CD4-positive, alpha-beta memory T cell (primary cell): Measurements from ENCODE around the gene MAP3K8. TPM values are rescaled to one million over a fixed set of nuclear protein-coding genes. Genes with fewer than 3 reads are reported as not detected.

ENCODE experiments used
- CTCF ChIA-PET: fragments of 350-600 bp; sonication (Branson Sonifier 250); formaldehyde crosslinking; loops from one replicate; lab custom pipeline; 2021; ENCODE audit warnings: inconsistent platforms; ENCODE audit not compliant: partially characterized antibody; lab: Charles Lee
- POLR2A ChIA-PET: fragments of 350-600 bp; sonication (Branson Sonifier 250); formaldehyde crosslinking; loops from one replicate; lab custom pipeline; 2021; ENCODE audit not compliant: partially characterized antibody; lab: Charles Lee
- DNase-seq, 5 donors: peaks; one replicate each; pipeline versions ENCODE4 v3.0.0 to v3.0.0-alpha.2; 2020 to 2022; ENCODE audit warnings: mixed read lengths in 1 of 5
- H3K27ac ChIP-seq: one replicate; pipeline ENCODE4 v1.7.0; 2013; ENCODE audit warnings: low read depth, low read length
- H3K27me3 ChIP-seq: 2 replicates; pipeline ENCODE4 v1.7.0; 2013; ENCODE audit warnings: mild to moderate bottlenecking, low read length, moderate library complexity; ENCODE audit not compliant: insufficient read depth
- H3K36me3 ChIP-seq: 2 replicates; pipeline ENCODE4 v1.7.0; 2013; ENCODE audit warnings: mild to moderate bottlenecking, low read length, moderate library complexity; ENCODE audit not compliant: insufficient read depth
- H3K4me1 ChIP-seq: 2 replicates; pipeline ENCODE4 v1.7.0; 2013; ENCODE audit warnings: mild to moderate bottlenecking, low read length, moderate library complexity; ENCODE audit not compliant: insufficient read depth
- H3K4me3 ChIP-seq, 2 donors: one replicate each; pipeline ENCODE4 v1.7.0; 2013; ENCODE audit warnings: low read length in 2 of 2, mild to moderate bottlenecking in 1 of 2
- H3K9me3 ChIP-seq, 2 donors: one replicate each; pipeline ENCODE4 v1.7.0; 2013; ENCODE audit warnings: low read length in 2 of 2, control low read depth in 1 of 2; ENCODE audit not compliant: control insufficient read depth in 1 of 2
- H3K27ac Mint-ChIP-seq, 7 donors: one replicate each; pipeline ENCODE4 v1.8.0; 2020 to 2021; ENCODE audit warnings: mixed read lengths in 7 of 7, mild to moderate bottlenecking in 6 of 7, inconsistent platforms in 3 of 7, moderate library complexity in 3 of 7
- H3K27me3 Mint-ChIP-seq, 2 donors: one replicate each; pipeline ENCODE4 v1.8.0; 2020 to 2021; ENCODE audit warnings: mixed read lengths in 2 of 2
- H3K36me3 Mint-ChIP-seq, 2 donors: one replicate each; pipeline ENCODE4 v1.8.0; 2020 to 2021; ENCODE audit warnings: mixed read lengths in 2 of 2, inconsistent platforms in 1 of 2, mild to moderate bottlenecking in 1 of 2
- H3K4me1 Mint-ChIP-seq, 4 donors: one replicate each; pipeline ENCODE4 v1.8.0; 2020 to 2021; ENCODE audit warnings: mixed read lengths in 4 of 4, mild to moderate bottlenecking in 1 of 4
- H3K4me3 Mint-ChIP-seq, 8 donors: one replicate each; pipeline ENCODE4 v1.8.0; 2020 to 2021; ENCODE audit warnings: mixed read lengths in 8 of 8, mild to moderate bottlenecking in 7 of 8, moderate library complexity in 6 of 8, inconsistent platforms in 3 of 8
- H3K9me3 Mint-ChIP-seq, 8 donors: one replicate each; pipeline ENCODE4 v1.8.0; 2020 to 2021; ENCODE audit warnings: mixed read lengths in 8 of 8, mild to moderate bottlenecking in 5 of 8, inconsistent platforms in 3 of 8, moderate library complexity in 1 of 8
- intact Hi-C: fragments of 100-400 bp; cut with micrococcal nuclease; formaldehyde crosslinking; loops from one replicate; pipeline ENCODE4 v1.15.1; 2023
- polyA plus RNA-seq, 2 donors: library from polyadenylated mRNA; unstranded; fragments of 300-500 nt; fragmentation: Illumina TruSeq; gene quantifications; one replicate each; pipeline ENCODE4 v1.2.3, GENCODE V29; 2021
- total RNA-seq, 2 experiments: library from RNA; stranded (reverse); gene quantifications; one replicate each; pipeline ENCODE4 v1.2.3, GENCODE V29; 2021

Gene MAP3K8
- total and polyA plus RNA-seq, 4 experiments from 2014 or later, result 2.7 to 6.5 (median 5.7) TPM

DNA sequence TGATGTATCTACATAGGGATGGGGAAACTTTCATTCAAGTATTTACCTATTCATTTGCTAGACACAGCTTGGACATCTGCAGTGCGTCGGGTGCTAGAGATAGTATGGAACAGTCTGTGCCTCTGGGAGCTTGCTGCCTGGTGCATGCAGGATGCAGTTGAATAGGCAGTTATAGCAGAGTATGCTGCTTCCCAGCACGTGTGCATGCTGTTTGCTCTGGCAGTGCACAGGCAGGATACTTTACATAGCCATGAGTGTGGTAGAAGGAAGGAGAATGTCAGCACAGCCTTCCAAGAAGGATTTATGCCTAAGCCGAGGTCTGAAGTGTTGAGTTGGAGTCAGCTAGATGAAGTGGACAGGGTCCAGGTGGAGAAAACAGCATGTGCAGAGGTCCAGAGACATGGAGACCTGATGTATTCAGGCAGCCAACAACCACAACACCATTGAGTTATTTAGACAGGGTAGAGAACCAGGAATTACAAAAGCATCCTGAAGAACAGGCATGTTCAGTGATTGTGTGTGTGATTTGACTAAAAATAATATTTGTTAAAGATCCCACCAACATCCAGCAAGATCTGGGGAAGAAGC is 8.1 kb downstream of the MAP3K8 start:
- H3K36me3 ChIP-seq, result peaks cover 12% of the 10 kb centered on the region
- no peak for DNase-seq
- ChIA-PET POLR2A (interaction anchor here (0.8 kb wide), 1 partner anchor 87 kb away, joined by 3 read pairs; no protein-coding TSS in a partner anchor), CTCF (interaction anchor here (0.6 to 0.9 kb wide), 2 partner anchors 50 to 276 kb away, joined by 3 to 4 read pairs; no protein-coding TSS in a partner anchor)
- Mint-ChIP-seq H3K27me3 (no peaks in the 10 kb centered on the region), H3K4me1 (peaks cover 20 to 34% (median 28%) of the 10 kb centered on the region in 4 donors), H3K36me3 (peaks cover 0 to 7% of the 10 kb centered on the region in 2 donors), H3K4me3 (no peak overlapping the region), H3K9me3 (no peaks in the 10 kb centered on the region), H3K27ac (peak overlapping the region in 1 of 7 donors; percentile 57)
- no peak overlapping the region for H3K27ac ChIP-seq
- no peak overlapping the region for H3K4me3 ChIP-seq
- peaks cover 21% of the 10 kb centered on the region for H3K4me1 ChIP-seq
- intact Hi-C loops, result no loop called here
- H3K27me3 ChIP-seq, result no peaks in the 10 kb centered on the region
- H3K9me3 ChIP-seq, result no peaks in the 10 kb centered on the region

DNA sequence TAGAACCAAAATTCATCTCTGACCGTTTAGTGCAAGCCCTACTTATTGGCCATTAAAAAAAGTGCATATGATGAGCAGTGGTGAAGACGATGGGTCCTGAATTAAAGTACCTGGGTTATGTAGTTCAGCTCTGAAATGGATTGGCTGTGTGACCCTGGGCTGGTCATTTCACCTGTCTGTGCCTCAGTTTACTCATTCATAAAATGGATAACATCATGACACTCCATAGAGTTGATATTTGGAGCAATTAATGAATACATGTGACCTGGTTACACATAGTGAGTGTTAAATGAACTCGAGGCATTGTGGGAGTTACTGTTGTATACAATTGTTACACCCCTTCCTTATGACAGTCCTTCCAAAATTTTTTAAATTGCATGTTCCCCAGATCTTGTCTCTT is 9.1 kb downstream of the MAP3K8 start:
- intact Hi-C loops, result no loop called here
- no peak for DNase-seq
- H3K4me3 Mint-ChIP-seq, result no peak overlapping the region
- Histone ChIP-seq H3K27me3 (no peaks in the 10 kb centered on the region), H3K9me3 (no peaks in the 10 kb centered on the region), H3K4me1 (peaks cover 12% of the 10 kb centered on the region), H3K27ac (no peak overlapping the region), H3K36me3 (peaks cover 12% of the 10 kb centered on the region), H3K4me3 (no peak overlapping the region)
- H3K4me1 Mint-ChIP-seq, result peaks cover 11 to 24% (median 18%) of the 10 kb centered on the region in 4 donors
- peaks cover 0 to 10% of the 10 kb centered on the region in 2 donors for H3K36me3 Mint-ChIP-seq
- ChIA-PET CTCF (interaction anchor here (0.9 kb wide), 1 partner anchor 51 kb away, joined by 3 read pairs; no protein-coding TSS in a partner anchor), POLR2A (interaction anchor here (0.7 kb wide), 1 partner anchor 12 kb away, joined by 3 read pairs; no protein-coding TSS in a partner anchor)
- no peak overlapping the region for H3K27ac Mint-ChIP-seq
- H3K9me3 Mint-ChIP-seq, result no peaks in the 10 kb centered on the region
- no peaks in the 10 kb centered on the region for H3K27me3 Mint-ChIP-seq

DNA sequence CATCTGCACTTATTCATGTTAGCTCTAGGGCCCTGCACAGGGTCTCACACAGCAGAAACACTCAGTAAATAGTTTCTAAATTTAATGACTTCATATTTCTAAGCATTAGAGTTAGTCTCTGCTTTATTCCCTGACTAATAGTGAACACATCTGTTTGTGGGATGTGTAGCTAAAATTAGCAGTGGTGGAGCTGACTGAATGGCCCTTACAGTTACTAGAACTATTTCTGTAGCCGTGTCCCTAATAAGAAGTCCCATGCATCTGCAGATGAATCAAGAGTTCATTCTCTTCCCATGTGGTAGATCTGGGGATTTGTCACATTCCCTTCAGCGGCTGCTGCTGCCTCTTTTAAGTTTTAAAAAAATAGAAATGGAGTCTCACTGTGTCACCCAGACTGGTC is 11.7 kb downstream of the MAP3K8 start:
- Histone ChIP-seq H3K4me1 (no peaks in the 10 kb centered on the region), H3K9me3 (no peaks in the 10 kb centered on the region), H3K4me3 (no peak overlapping the region), H3K27me3 (no peaks in the 10 kb centered on the region), H3K36me3 (peaks cover 21% of the 10 kb centered on the region), H3K27ac (no peak overlapping the region)
- ChIA-PET POLR2A (no interaction called here), CTCF (interaction anchor here (1.2 kb wide), 1 partner anchor 10 kb away, joined by 3 read pairs; no protein-coding TSS in a partner anchor)
- DNase-seq, result no peak
- H3K27ac Mint-ChIP-seq, result no peak overlapping the region
- no peaks in the 10 kb centered on the region for H3K9me3 Mint-ChIP-seq
- H3K4me3 Mint-ChIP-seq, result no peak overlapping the region
- H3K4me1 Mint-ChIP-seq, result peaks cover 0 to 16% (median 12%) of the 10 kb centered on the region in 4 donors
- no peaks in the 10 kb centered on the region for H3K27me3 Mint-ChIP-seq
- intact Hi-C loops, result no loop called here
- peaks cover 19 to 29% of the 10 kb centered on the region in 2 donors for H3K36me3 Mint-ChIP-seq

DNA sequence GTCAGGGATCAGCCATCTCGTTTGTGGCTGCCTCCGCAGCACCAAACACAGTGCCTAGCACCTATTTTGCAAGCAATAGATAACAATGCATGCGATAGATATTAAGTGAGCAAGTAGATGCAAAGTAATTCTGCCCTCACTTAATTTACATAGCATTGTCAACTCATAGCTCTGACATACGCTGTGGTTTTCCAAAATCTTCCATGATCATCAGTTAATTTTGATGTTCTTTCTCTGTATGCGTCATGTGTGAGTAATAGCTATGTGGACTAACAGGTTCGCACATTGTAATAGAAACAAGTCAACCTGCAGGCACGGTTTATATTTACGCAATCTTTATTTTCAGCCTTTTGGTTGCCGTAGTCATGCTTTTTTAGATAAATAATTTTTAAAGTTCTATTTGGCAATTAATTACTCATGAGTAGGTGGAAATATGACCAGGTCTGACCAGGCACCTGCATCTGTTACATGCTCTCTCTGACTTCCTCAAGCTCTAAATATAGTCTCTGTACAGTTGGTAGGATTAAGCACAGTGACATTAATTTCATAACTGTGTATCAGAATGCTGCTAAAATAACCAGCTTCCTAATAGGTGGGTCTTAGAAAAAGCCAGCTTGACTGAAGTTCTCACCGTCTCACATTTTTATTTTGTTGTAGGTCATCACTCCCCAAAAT is 13.3 kb downstream of the MAP3K8 start:
- Histone ChIP-seq H3K4me1 (no peaks in the 10 kb centered on the region), H3K27ac (no peak overlapping the region), H3K4me3 (no peak overlapping the region), H3K36me3 (peaks cover 25% of the 10 kb centered on the region), H3K9me3 (no peaks in the 10 kb centered on the region), H3K27me3 (no peaks in the 10 kb centered on the region)
- Mint-ChIP-seq H3K4me1 (peaks cover 0 to 9% (median 8%) of the 10 kb centered on the region in 4 donors), H3K4me3 (no peak overlapping the region), H3K27ac (peak overlapping the region in 1 of 7 donors; percentile 62), H3K36me3 (peaks cover 19 to 28% of the 10 kb centered on the region in 2 donors), H3K9me3 (no peaks in the 10 kb centered on the region), H3K27me3 (no peaks in the 10 kb centered on the region)
- intact Hi-C loops, result no loop called here
- ChIA-PET CTCF (interaction anchor here (0.7 kb wide), 1 partner anchor 81 kb away, joined by 3 read pairs; no protein-coding TSS in a partner anchor), POLR2A (interaction anchor here (0.8 to 1.3 kb wide), 2 partner anchors 8 to 12 kb away, joined by 3 read pairs; no protein-coding TSS in a partner anchor)
- DNase-seq, result no peak

DNA sequence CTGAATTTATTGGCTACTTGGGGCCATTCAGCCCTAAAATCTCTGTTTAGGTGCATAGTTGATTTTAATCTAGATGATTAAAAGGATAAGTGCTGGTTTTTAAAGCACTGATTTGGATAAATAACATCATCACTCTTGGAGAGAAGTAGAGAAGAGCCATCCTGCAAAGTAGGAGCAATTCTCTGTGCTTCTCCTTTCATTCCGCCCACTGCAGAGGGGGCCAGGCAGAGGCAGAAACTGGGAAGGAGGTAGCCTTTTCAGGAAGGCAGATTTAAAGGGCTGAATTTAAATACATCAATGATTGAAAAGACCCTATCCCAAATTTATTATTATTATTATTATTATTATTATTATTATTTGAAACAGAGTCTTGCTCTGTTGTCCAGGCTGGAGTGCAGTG is 14.1 kb downstream of the MAP3K8 start:
- intact Hi-C loops, result no loop called here
- H3K27ac Mint-ChIP-seq, result no peak overlapping the region
- peaks cover 21% of the 10 kb centered on the region for H3K36me3 ChIP-seq
- no peaks in the 10 kb centered on the region for H3K27me3 ChIP-seq
- H3K4me3 ChIP-seq, result no peak overlapping the region
- H3K4me1 ChIP-seq, result no peaks in the 10 kb centered on the region
- no peaks in the 10 kb centered on the region for H3K9me3 ChIP-seq
- H3K4me3 Mint-ChIP-seq, result no peak overlapping the region
- ChIA-PET POLR2A (no interaction called here), CTCF (no interaction called here)
- H3K27me3 Mint-ChIP-seq, result no peaks in the 10 kb centered on the region
- H3K9me3 Mint-ChIP-seq, result no peaks in the 10 kb centered on the region
- H3K27ac ChIP-seq, result no peak overlapping the region
- H3K4me1 Mint-ChIP-seq, result peaks cover 0 to 7% (median 6%) of the 10 kb centered on the region in 4 donors
- no peak for DNase-seq
- H3K36me3 Mint-ChIP-seq, result peaks cover 19 to 26% of the 10 kb centered on the region in 2 donors

DNA sequence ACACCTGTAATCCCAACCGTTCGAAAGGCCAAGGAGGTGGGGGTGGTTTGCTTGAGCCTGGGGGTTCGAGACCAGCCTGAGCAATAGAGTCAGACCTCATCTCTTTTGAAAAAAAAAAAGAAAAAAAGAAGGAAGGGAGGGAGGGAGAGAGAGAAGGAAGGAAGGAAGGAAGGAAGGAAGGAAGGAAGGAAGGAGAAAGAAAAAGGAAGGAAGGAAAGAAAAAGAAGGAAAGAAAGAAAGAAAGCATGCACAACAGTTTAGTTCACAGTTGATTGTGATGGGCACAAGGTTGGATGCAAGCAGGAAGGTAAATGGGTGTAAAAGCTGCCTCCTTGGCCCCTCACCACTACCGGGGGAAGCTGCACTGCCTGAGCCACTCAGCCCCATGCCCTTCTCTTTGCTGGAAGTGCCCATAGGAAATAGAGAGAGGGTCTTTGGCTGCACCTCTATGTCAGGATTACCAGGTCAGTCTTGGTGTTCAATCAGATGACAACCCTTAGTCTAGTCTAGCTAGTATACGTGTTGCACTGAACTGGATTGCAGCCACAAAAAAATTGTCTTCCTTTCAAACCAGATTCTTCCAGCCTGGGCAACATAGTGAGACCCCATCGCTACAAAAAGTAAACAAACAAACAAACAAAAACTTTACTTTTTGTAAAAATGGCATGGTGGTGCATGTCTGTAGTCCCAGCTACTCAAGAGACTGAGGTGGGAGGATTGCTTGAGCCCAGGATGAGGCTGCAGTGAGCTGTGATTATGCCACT is 20.0 kb downstream of the MAP3K8 start:
- Mint-ChIP-seq H3K9me3 (no peaks in the 10 kb centered on the region), H3K27me3 (no peaks in the 10 kb centered on the region), H3K4me1 (peaks cover 18 to 39% (median 23%) of the 10 kb centered on the region in 4 donors), H3K36me3 (peaks cover 16 to 20% of the 10 kb centered on the region in 2 donors), H3K4me3 (no peak overlapping the region), H3K27ac (peak overlapping the region in 4 of 7 donors; percentile 3 to 56 (median 44))
- Histone ChIP-seq H3K9me3 (no peaks in the 10 kb centered on the region), H3K27ac (no peak overlapping the region), H3K36me3 (peaks cover 22% of the 10 kb centered on the region), H3K27me3 (no peaks in the 10 kb centered on the region), H3K4me1 (peaks cover 42% of the 10 kb centered on the region), H3K4me3 (no peak overlapping the region)
- ChIA-PET CTCF (no interaction called here), POLR2A (interaction anchor here (2.1 to 2.8 kb wide), 2 partner anchors 10 to 17 kb away, joined by 4 to 26 read pairs; no protein-coding TSS in a partner anchor)
- DNase-seq, result no peak
- intact Hi-C loops, result no loop called here
